Measurements from ENCODE around the gene NOX5. TPM values are rescaled to one million over a fixed set of nuclear protein-coding genes. Genes with fewer than 3 reads are reported as not detected.

NOX5 gene
- total RNA-seq, 1 experiment from 2014 or later: 0.91 TPM

- POLR2A ChIA-PET: no interaction called here
- no peak overlapping the region for H2AFZ ChIP-seq (ENCODE audit: low read depth, low read length, poor library complexity, severe bottlenecking)
- no peak overlapping the region for H3K4me3 ChIP-seq (replicated peaks in 1 of 2; ENCODE audit: low read depth in 1 of 2, low read length in 2 of 2)
- TF ChIP-seq YY1 (IDR thresholded peaks at IDR 0.05; ENCODE audit: extremely low read depth, insufficient replicate concordance, low read depth, low read length): no peak
- TF ChIP-seq ZFX (IDR thresholded peaks at IDR 0.05): no peak
- no peak for TF ChIP-seq RAD21 (IDR thresholded peaks at IDR 0.05; ENCODE audit: low read depth)
- TF ChIP-seq CEBPB (IDR thresholded peaks at IDR 0.05; ENCODE audit: low read depth): no peak
- no peak for TF ChIP-seq POLR2A (IDR thresholded peaks at IDR 0.05; ENCODE audit: borderline replicate concordance, extremely low read depth, insufficient read depth, insufficient read length)
- TF ChIP-seq REST (IDR thresholded peaks at IDR 0.05; ENCODE audit: low read depth): no peak
- TF ChIP-seq SP1 (IDR thresholded peaks at IDR 0.05; ENCODE audit: low read depth): no peak
- no peak for TF ChIP-seq EZH2 (IDR thresholded peaks at IDR 0.05)
- TF ChIP-seq, protein P1, sequence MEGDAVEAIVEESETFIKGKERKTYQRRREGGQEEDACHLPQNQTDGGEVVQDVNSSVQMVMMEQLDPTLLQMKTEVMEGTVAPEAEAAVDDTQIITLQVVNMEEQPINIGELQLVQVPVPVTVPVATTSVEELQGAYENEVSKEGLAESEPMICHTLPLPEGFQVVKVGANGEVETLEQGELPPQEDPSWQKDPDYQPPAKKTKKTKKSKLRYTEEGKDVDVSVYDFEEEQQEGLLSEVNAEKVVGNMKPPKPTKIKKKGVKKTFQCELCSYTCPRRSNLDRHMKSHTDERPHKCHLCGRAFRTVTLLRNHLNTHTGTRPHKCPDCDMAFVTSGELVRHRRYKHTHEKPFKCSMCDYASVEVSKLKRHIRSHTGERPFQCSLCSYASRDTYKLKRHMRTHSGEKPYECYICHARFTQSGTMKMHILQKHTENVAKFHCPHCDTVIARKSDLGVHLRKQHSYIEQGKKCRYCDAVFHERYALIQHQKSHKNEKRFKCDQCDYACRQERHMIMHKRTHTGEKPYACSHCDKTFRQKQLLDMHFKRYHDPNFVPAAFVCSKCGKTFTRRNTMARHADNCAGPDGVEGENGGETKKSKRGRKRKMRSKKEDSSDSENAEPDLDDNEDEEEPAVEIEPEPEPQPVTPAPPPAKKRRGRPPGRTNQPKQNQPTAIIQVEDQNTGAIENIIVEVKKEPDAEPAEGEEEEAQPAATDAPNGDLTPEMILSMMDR (IDR thresholded peaks at IDR 0.05 in 2 of 3, conservative IDR thresholded peaks at IDR 0.05 in 1 of 3; ENCODE audit: borderline replicate concordance in 1 of 3, insufficient read depth in 1 of 3, low read depth in 2 of 3, low read length in 2 of 3): no peak
- no peak for TF ChIP-seq SRF (IDR thresholded peaks at IDR 0.05; ENCODE audit: low read depth)
- TF ChIP-seq SIN3A (IDR thresholded peaks at IDR 0.05; ENCODE audit: low read depth): no peak
- TF ChIP-seq CBX3 (IDR thresholded peaks at IDR 0.05; ENCODE audit: low read depth): no peak
- TF ChIP-seq JUND (IDR thresholded peaks at IDR 0.05): no peak
- no peak for TF ChIP-seq ELF1 (IDR thresholded peaks at IDR 0.05; ENCODE audit: borderline replicate concordance, low read depth)
- no peak for TF ChIP-seq POLR2AphosphoS5 (IDR thresholded peaks at IDR 0.05; ENCODE audit: low read depth, low read length)
- TF ChIP-seq TCF7L2 (IDR thresholded peaks at IDR 0.05; ENCODE audit: borderline replicate concordance, extremely low read depth, insufficient read depth, insufficient read length): no peak
- no peak for TF ChIP-seq ATF3 (IDR thresholded peaks at IDR 0.05)
- TF ChIP-seq EGR1 (IDR thresholded peaks at IDR 0.05; ENCODE audit: low read depth): no peak
- no peak for TF ChIP-seq ZNF274 (IDR thresholded peaks at IDR 0.05; ENCODE audit: low read depth, low read length)
- no peak for TF ChIP-seq EZH2phosphoT487 (IDR thresholded peaks at IDR 0.05; ENCODE audit: borderline replicate concordance)
- DNase-seq (ENCODE audit: low read depth, low spot score): no peak
- H3K27ac ChIP-seq (ENCODE audit: low read depth, low read length): no peak overlapping the region
- no peaks in the 10 kb centered on the region for H3K4me1 ChIP-seq (ENCODE audit: control insufficient read depth in 1 of 2, insufficient read depth in 2 of 2, low read length in 2 of 2)
- no peaks in the 10 kb centered on the region for H3K36me3 ChIP-seq (ENCODE audit: control insufficient read depth in 1 of 2, insufficient read depth in 2 of 2, low read length in 2 of 2)
- CTCF ChIA-PET: interaction anchor here (1.6 kb wide), 1 partner anchor 45 kb away, joined by 3 read pairs; no protein-coding TSS in a partner anchor
- H4K20me1 ChIP-seq (ENCODE audit: insufficient read depth): no peaks in the 10 kb centered on the region
- no peaks in the 10 kb centered on the region for H3K27me3 ChIP-seq (ENCODE audit: insufficient read depth, low read length)
- ATAC-seq: no peak
- no peaks in the 10 kb centered on the region for H3K9me2 ChIP-seq (ENCODE audit: insufficient read depth)
- no TSS peak for BruUV-seq (replicated peaks)
- RAD21 ChIA-PET (ENCODE audit: low non-redundant PET in 1 of 2, low total read pairs in 2 of 2, uncharacterized antibody in 2 of 2, unreplicated experiment in 2 of 2): no interaction called here
- intact Hi-C loops (cut with micrococcal nuclease): no loop called here
- H3K9ac ChIP-seq (ENCODE audit: low read length): no peak overlapping the region
- no peaks in the 10 kb centered on the region for H3K9me3 ChIP-seq (ENCODE audit: control insufficient read depth in 1 of 2, insufficient read depth in 1 of 2, low read depth in 1 of 2, low read length in 2 of 2)
- H3K79me2 ChIP-seq (ENCODE audit: insufficient read depth, low read length): no peaks in the 10 kb centered on the region
- H3K4me2 ChIP-seq (ENCODE audit: low read length): no peak overlapping the region
Observed at GRCh38 chr15:68987120-68987519, 27.4 kb upstream of the NOX5 start.
